G401 (cell line): ENCODE data around the gene NAALADL2. TPM values are rescaled to one million over a fixed set of nuclear protein-coding genes. Genes with fewer than 3 reads are reported as not detected.

Experiments used
- DNase-seq: peaks from one replicate; pipeline ENCODE4 v3.0.0-alpha.2; 2015; ENCODE audit warnings: low spot score
- in situ Hi-C: cut with HindIII; loops from 2 replicates; pipeline ENCODE4 v1.10.0; 2016; ENCODE audit warnings: low sequenced_read_pairs, mixed read lengths
- total RNA-seq: library from RNA; depleted of rRNA; stranded (reverse); fragments of >200 nt; shearing (Covaris generic); gene quantifications from 2 replicates; pipeline ENCODE4 v1.2.3, GENCODE V29; 2014; rRNA removed

Gene NAALADL2
- 0.12 and 1.3 TPM in 2 replicates for total RNA-seq

- in situ Hi-C loops = no loop called here
- no peak for DNase-seq
Observed at GRCh38 chr3:174859114-174859735, at the start of gene NAALADL2. Gene NAALADL2 (plus strand): TSS chr3:174859334.

GRCh38 chr3:174810254-174810653, 48.9 kb upstream of the NAALADL2 start:
- in situ Hi-C loops = no loop called here
- DNase-seq = no peak

- in situ Hi-C loops = no loop called here
- no peak for DNase-seq
Observed at GRCh38 chr3:174812172-174812862, 46.8 kb upstream of the NAALADL2 start.

GRCh38 chr3:174815750-174816149, 43.4 kb upstream of the NAALADL2 start:
- no peak for DNase-seq
- in situ Hi-C loops = no loop called here

GRCh38 chr3:174820885-174821284, 38.2 kb upstream of the NAALADL2 start:
- in situ Hi-C loops = no loop called here
- DNase-seq = no peak

- in situ Hi-C loops = no loop called here
Observed at GRCh38 chr3:174821477-174821876, 37.7 kb upstream of the NAALADL2 start.

GRCh38 chr3:174822320-174822719, 36.8 kb upstream of the NAALADL2 start:
- in situ Hi-C loops = no loop called here
- DNase-seq = no peak

More at GRCh38 chr3:174821477-174821876, 37.7 kb upstream of the NAALADL2 start:
- DNase-seq = no peak

GRCh38 chr3:174826069-174826468, 33.1 kb upstream of the NAALADL2 start:
- in situ Hi-C loops = no loop called here
- DNase-seq = no peak

GRCh38 chr3:174844746-174845145, 14.4 kb upstream of the NAALADL2 start:
- DNase-seq = no peak
- in situ Hi-C loops = no loop called here

GRCh38 chr3:174846055-174846454, 13.1 kb upstream of the NAALADL2 start:
- in situ Hi-C loops = no loop called here

GRCh38 chr3:174854987-174855386, 4.1 kb upstream of the NAALADL2 start:
- in situ Hi-C loops = no loop called here
- DNase-seq = no peak

More at GRCh38 chr3:174846055-174846454, 13.1 kb upstream of the NAALADL2 start:
- no peak for DNase-seq

- DNase-seq = no peak
- in situ Hi-C loops = no loop called here
Observed at GRCh38 chr3:174857301-174857700, 1.8 kb upstream of the NAALADL2 start.

GRCh38 chr3:174858353-174858752, 781 bp upstream of the NAALADL2 start:
- in situ Hi-C loops = no loop called here
- no peak for DNase-seq

- no peak for DNase-seq
- in situ Hi-C loops = no loop called here
Observed at GRCh38 chr3:174859756-174860155, 622 bp downstream of the NAALADL2 start.

- in situ Hi-C loops = no loop called here
- DNase-seq = peak; percentile 34
Observed at GRCh38 chr3:174862101-174862500, 3.0 kb downstream of the NAALADL2 start.

GRCh38 chr3:174862666-174863065, 3.5 kb downstream of the NAALADL2 start:
- in situ Hi-C loops = no loop called here
- no peak for DNase-seq

GRCh38 chr3:174863488-174863887, 4.4 kb downstream of the NAALADL2 start:
- DNase-seq = no peak
- in situ Hi-C loops = no loop called here

GRCh38 chr3:174869448-174869847, 10.3 kb downstream of the NAALADL2 start:
- DNase-seq = no peak
- in situ Hi-C loops = no loop called here

GRCh38 chr3:174873832-174874657, 14.9 kb downstream of the NAALADL2 start:
- DNase-seq = peak; percentile 9
- in situ Hi-C loops = no loop called here

GRCh38 chr3:174882789-174883188, 23.7 kb downstream of the NAALADL2 start:
- DNase-seq = no peak
- in situ Hi-C loops = no loop called here
